Activated gamma-delta T cell treated with anti-CD3 and anti-CD28 coated beads, Interleukin-2, amount 50 U/mL, for 16 hours (primary cell): Measurements from ENCODE around the gene DNAJA3.
"Not testable (repeated sequence)": the region's sequence is repeated elsewhere in the genome, so short reads cannot be mapped to it uniquely, and the experiment has no call there.

ENCODE experiments used
- DNase-seq: peaks from one replicate; pipeline ENCODE4 v3.0.0-alpha.2; 2020; ENCODE audit warnings: low read depth

Gene DNAJA3

GRCh38 chr16:4387781-4388180, 37.9 kb upstream of the DNAJA3 start:
- DNase-seq: no peak

- DNase-seq: no peak
Measured at GRCh38 chr16:4388271-4389021, 37.2 kb upstream of the DNAJA3 start.

- DNase-seq: no peak
Measured at GRCh38 chr16:4389051-4389955, 36.4 kb upstream of the DNAJA3 start.

- no peak for DNase-seq
Measured at GRCh38 chr16:4390266-4391260, 35.1 kb upstream of the DNAJA3 start.

- DNase-seq: no peak
Measured at GRCh38 chr16:4391631-4392381, 33.9 kb upstream of the DNAJA3 start.

GRCh38 chr16:4392382-4393239, 33.1 kb upstream of the DNAJA3 start:
- no peak for DNase-seq

- no peak for DNase-seq
Measured at GRCh38 chr16:4393240-4393600, 32.4 kb upstream of the DNAJA3 start.

GRCh38 chr16:4393850-4394249, 31.8 kb upstream of the DNAJA3 start:
- DNase-seq: not testable (repeated sequence)

GRCh38 chr16:4395055-4395726, 30.5 kb upstream of the DNAJA3 start:
- no peak for DNase-seq

GRCh38 chr16:4399001-4399730, 26.5 kb upstream of the DNAJA3 start:
- no peak for DNase-seq

- DNase-seq: no peak
Measured at GRCh38 chr16:4401094-4401501, 24.6 kb upstream of the DNAJA3 start.

GRCh38 chr16:4401510-4401909, 24.2 kb upstream of the DNAJA3 start:
- no peak for DNase-seq

- peak; percentile 48 for DNase-seq
Measured at GRCh38 chr16:4402439-4403132, 23.1 kb upstream of the DNAJA3 start.

- no peak for DNase-seq
Measured at GRCh38 chr16:4403133-4403949, 22.3 kb upstream of the DNAJA3 start.

- DNase-seq: no peak
Measured at GRCh38 chr16:4404247-4404966, 21.3 kb upstream of the DNAJA3 start.

- DNase-seq: no peak
Measured at GRCh38 chr16:4404967-4405696, 20.5 kb upstream of the DNAJA3 start.
